GM18508 (cell line): ENCODE results near the gene HCAR2.
"Not testable (repeated sequence)": the region's sequence is repeated elsewhere in the genome, so short reads cannot be mapped to it uniquely, and the experiment has no call there.

ENCODE experiments used
- ATAC-seq: cut with Tn5 transposase; IDR thresholded peaks from one replicate; pipeline ENCODE4 v1.9.1; 2021; ENCODE audit warnings: moderate number of reproducible peaks; ENCODE audit not compliant: insufficient read depth, unreplicated experiment

HCAR2 gene

DNA sequence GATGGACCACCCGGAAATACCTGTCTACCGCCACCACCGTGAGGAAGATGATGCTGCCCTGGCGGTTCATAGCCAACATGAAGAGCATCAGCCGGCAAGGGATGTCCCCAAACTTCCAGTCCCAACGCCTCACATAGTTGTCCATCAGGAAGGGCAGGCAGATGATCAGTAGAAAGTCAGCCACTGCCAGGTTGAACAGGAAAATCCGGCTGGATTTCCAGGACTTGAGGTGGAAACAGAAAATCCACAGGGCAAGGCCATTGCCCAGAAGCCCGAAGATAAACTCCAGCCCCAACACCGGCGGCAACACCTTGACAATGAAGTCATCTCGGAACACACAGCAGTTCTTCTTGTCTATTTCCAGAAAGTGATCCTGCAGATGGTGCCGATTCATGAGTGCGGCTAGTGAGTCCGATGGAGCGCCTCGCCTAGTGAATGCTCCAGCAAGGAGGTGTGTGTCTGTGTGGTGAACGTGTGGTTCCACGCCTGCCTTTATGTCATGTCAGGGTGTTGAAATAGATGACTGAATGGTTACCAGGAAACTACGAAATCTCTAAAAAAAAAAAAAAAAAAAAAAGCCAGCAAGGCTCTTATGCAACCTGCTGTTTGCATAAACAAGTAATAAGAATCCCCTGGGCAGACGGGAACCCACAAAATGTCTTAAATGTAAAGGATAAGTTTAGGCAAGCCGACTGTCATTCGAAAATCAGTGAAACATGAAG is at the start of gene HCAR2:
TSS of gene HCAR2 (minus strand) at position 468 of the 722 bp plus-strand sequence. CDS start at position 394, 74 bp downstream.
- ATAC-seq = not testable (repeated sequence)

DNA sequence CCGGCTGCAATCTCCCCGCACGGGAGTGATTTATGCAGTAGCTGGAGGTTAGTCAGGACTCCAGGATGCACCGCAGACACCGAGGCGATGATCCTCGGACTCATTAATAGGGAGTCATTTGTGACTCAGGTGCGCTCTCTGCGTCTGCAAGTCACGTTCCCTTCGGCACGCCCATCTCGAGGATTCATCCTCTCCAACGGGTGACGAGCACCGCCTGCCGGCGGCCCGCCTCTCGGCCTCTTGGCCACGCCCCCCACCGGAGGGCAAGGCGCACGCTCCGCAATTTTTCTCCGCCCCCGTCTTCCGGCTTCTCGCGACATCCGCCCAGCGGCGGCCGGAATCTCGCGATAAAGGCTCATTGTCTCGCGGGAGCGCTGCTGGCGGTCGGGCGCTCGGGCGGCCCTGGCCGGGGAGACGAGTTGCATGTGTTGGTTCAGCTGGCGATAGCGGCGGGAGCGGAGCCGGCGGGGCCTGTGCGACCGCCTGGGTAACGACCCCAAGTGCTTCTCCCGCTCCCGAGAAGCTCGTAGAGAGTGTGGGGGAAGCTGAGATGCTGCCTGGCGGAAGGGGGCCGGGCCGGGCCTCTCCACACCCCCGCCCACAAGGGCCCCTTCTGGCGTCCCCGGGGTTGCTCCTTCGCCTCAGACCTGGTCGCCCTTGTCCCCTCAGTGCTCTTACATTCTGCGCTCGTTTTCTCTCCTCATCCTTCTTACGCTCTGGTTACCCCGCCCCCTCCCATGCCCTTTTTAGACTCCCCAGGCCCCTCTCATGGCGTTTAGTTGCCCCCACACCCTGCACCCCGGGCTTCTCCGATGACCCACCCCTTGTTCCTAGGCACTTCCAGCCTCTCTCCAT is 49.5 kb upstream of the HCAR2 start, which contains the start of gene DENR:
TSS of gene DENR (plus strand) at position 361 of the 855 bp plus-strand sequence. CDS start 878 bp downstream, outside the sequence.
- ATAC-seq = peak; percentile 83

GRCh38 chr12:122750781-122751515 is 47.8 kb upstream of the HCAR2 start:
- ATAC-seq = not testable (repeated sequence)

- no peak for ATAC-seq
Observed at GRCh38 chr12:122749569-122750332, 46.6 kb upstream of the HCAR2 start.

DNA sequence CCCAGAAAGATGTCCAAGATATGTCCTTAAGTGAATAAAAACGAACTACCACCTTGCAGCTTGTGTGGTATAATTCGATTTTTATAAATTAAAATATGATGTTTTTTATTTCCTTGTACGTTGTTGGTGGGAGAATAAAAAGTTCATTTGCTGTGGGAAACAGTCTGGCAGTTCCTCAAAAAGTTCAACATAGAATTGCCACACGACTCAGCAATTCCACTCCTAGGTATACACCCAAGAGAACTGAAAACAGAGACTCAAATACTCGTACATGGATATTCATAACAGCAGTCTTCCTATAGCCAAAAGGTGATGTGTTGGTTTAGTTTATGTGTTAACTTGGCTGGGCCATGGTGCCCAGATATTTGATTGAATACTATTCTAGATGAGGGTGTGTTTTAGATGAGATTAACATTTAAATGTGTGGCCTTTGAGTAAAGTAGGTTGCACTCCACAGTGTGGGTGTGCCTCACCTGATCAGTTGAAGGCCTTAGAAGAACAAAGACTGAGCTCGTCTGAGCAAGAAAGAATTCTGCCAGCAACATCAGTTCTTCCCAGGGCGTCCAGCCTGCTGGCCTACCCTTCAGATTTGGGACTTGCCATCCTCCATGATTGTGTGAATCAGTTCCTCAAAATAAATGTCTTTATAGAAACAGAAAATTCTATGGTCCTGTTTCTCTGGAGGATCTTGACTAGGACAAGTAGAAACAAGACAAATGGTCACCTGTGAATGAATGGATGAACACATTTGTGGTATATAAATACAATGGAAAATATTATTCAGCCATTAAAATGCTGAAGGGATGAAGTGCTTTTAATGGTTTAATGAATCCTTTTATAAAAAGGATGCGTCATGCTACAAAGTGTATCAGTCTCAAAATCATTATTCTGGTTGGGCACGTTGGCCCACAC is 44.3 kb upstream of the HCAR2 start:
- no peak for ATAC-seq

DNA sequence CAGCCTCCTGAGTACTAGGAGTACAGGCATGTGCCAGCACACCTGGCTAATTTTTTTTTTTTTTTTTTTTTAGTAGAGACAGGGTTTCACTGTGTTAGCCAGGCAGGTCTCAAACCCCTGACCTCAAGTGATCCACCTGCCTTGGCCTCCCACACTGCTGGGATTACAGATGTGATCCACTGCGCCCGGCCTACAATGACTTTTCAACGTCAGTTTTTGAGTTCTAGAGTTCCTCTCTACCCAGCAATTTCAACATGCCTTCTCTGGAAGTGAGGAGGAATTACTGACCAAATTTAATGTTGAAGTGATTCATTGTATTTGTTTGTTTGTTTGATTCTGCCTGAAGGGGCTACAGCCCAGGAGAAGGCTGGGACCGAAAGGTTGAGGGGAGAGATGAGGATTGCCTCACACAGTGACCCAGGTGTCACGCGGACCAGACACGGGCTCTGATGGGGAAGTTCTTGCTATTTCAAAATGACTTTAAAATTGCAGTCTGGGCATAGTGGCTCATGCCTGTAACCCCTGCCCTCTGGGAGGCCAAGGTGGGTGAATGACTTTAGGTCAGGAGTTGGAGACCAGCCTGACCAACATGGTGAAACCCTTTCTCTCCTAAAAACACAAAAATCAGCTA is 40.9 kb upstream of the HCAR2 start:
- no peak for ATAC-seq

GRCh38 chr12:122740351-122740750 is 37.2 kb upstream of the HCAR2 start:
- no peak for ATAC-seq

DNA sequence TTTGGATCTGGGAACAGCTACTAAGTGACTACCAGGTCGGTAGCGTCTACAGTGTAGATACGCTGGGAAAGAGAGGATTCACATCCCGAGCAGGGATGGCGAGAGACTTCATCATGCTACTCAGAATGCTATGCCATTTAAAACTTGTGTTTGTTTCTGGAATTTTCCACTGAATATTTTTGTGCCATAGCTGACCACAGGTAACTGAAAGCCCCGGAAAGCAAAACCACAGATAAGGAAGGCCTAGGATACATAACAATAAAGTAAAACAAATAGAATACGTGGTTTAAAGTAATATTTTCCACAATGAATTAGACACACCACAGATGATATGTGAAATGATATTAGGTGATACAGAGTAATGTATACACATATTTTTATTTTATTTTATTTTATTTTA is 35.4 kb upstream of the HCAR2 start:
- no peak for ATAC-seq

GRCh38 chr12:122732611-122733010 is 29.5 kb upstream of the HCAR2 start:
- no peak for ATAC-seq

- no peak for ATAC-seq
Observed at GRCh38 chr12:122732170-122732569, 29.0 kb upstream of the HCAR2 start.

DNA sequence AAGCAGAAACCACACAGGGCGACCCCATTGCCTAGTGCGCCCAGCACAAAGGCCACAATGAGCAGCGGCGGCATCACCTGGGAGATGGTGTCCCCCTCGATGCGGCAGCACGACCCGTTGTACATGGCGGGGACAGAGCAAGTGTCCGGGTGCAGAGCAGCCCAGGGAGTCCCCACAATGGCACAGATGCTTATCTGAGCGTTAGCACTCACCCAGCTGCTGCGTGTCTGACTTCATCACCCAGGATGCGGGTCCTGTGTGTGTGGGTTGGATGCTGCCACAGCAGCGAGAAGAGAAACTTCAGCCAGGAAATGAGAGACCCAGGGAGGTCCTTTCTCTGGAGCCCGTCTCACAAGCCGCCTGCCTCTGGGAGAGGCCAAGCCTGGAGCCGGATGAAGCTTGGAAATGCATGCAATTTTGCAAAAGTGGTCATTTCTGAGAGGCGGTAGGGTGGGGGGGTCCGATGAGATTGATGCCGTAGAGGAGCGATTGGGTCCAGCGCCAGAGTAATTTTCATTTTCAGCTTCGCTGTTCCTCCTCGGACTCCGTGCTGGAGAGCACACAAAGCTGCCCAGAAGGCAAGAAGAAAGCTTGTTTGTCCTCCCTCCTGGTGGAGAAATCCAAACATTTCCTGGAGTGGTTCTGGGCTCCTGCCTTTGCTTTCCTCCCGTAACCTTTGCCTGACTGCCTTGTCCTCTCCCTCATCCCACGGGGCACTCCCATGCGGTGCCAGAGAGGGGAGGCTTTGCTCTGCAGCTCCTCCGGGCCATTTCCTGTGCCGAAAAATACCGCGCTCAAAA is 27.3 kb upstream of the HCAR2 start, which contains the start of gene HCAR1:
TSS of gene HCAR1 (minus strand) at position 630 of the 800 bp plus-strand sequence. CDS start at position 125, 505 bp downstream.
- no peak for ATAC-seq

DNA sequence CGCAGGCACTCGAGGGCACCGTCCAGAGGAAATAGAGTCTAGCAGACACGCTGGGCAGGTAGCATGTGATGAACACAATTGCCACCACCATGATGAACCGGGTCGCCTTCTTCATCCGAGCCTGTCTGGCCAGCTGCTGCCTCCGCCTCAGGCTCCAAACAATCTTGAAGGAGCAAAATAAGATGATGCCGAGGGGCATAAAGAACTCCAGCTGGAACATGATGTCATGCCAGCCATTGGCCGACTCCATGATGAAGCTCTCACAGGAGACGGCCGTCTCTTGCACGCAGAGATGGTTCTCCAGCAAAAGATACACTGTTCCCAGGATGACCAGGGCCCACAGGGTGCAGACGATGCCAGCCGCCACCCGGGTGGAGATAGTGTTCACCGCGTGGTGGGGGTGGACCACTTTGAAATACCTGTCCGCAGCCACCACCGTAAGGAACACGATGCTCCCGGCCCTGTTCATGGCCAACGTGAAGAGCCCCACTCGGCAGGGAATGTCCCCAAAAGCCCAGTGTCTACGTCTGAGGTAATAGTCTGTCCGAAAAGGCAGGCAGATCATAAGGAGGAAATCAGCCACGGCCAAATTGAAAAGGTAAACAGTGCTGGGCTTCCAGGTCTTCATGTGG is 26.5 kb upstream of the HCAR2 start:
- ATAC-seq = no peak

DNA sequence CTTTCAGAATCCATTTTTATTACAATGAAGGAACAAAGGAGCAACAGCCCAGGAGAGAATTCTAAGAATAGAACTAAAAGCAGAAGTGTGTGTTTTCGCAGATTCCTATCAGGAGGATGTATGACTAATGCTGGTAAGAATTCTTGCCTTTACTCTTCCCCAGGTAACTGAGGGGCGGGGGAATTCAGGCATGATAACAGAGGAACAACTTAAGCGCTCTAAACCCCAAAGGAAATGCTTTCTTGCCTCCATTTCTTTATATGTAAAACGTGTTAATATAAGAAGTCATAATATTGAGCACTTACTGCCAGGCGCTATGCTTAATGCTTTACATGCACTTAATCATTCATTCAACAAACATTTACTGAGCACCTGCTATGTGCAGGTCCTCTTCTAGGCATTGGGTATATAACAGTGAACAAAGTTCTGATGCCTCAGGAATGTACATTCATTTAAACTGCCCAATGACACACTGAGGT is 23.0 kb upstream of the HCAR2 start:
- no peak for ATAC-seq

DNA sequence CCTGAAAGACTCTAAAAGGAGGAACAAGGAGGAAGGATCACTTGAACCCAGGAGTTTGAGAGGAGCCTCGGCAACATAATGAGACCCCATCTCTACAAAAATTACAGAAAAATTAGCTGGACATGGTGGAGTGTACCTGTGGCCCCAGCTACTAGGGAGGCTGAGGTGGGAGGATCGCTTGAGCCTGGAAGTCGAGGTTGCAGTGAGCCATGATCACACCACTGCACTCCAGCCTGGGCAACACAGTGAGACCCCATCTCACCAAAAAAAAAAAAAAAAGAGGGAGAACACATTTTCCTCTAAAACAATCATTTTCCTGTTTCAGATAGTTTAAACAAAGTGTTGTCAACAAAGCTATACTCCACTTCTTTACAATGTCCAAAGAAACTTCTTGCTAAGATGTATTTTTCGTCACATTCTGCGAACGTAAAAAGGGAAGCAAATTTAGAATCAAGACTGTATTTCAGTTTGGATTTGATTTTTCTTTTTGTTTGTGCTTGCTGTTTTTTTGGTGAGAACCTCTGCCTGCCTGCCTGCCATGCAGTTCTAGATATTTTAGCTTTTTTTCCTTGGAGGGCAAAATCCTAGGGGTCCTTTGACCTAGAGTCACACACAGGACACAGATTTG is 22.4 kb upstream of the HCAR2 start:
- no peak for ATAC-seq

- no peak for ATAC-seq
Observed at GRCh38 chr12:122724641-122725243, 21.6 kb upstream of the HCAR2 start.

DNA sequence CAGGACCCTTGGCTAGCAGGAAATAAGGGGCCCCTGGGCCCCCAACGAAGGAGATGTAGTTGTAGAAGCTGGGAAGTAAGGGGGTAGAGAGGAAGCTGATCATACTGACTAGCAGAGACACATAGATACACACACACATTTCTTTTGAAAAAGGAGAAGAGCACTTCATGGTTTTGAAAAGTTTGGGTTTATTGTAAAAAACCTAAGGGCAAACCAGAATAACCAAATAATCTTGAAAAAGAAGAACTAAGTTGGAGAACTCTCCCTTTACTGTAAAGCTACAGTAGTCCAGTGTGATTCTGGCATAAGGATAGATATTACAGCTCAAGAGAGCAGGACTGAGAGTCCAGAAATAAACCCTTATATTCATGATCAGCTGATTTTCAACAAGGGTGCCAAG is 19.2 kb upstream of the HCAR2 start:
- ATAC-seq = no peak
